ENCODE measurements around the gene SLFN12L.
"Not testable (repeated sequence)": the region's sequence is repeated elsewhere in the genome, so short reads cannot be mapped to it uniquely, and the experiment has no call there.

SLFN12L gene

DNA sequence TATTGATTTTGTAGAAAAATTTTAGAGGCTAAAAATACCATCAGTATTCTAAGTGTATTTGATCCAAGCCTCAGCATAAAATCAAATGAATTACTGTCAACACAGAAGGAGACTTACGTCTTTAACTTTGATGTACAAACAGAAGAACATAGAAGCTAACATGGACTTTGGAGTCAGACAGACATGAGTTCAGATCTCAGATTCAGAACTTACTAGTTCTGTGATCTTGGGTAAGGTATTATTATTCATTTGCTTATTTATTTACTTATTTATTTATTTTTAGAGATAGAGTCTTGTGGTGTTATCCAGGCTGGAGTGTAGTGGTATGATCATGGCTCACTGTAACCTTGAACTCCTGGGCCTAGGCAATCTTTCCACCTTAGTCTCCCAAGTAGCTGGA, 4.0 kb upstream of the SLFN12L start:
- DNase-seq = no peak

DNA sequence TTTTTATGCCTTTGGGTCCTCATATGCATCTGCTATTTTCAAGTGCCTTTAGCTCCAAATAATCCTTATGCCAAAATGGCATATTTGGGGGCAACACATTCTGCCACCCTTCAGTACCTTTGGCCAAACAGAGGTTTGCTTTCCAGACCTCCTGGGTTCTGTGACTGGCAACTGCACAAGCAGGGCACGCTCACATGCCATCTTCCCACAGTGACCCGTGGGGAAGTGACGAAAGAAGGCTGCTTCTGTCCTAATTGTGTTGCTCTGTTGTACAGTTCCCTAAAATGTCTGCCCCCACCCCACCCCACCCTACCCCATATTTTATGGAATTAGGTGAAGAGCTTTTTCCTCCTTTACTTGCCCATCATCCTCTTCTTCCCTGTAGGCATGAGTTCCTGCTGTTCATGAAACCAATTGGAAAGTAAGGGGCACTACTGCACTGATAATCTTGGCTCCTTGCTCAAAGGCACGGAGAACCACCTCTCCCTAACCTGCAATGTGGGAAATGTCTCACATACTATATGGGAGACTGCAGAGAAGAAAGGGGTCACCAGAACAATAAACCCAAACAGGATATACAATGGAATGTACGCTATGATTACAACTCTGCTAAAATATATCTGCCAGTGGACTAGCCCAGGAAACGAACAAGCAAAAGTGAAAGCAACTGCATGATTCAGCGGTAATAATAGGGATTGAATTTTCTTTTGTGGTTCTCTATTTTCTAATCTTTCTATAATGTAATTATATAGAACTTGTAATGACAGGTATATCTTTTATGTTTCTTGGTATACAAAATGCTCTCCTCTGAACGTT, 3.3 kb upstream of the SLFN12L start:
- no peak for DNase-seq

DNA sequence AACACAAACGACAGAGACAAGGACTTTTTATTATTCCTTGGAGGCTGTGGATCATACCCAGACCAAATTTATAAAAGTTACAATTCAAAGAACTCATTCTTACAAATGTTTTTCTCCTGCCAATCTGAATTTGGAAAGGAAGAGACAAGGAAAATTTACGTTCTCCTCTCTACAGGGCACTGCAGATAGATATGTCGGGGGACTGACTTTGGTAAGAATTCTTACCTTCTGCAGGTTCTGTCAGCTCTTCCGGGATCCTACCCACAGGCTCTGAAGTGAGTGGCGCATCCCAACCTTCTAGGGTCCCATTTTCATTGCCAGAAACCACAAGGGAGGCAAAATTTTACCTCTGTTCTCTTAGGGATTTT, 2.2 kb upstream of the SLFN12L start:
- no peak for DNase-seq

DNA sequence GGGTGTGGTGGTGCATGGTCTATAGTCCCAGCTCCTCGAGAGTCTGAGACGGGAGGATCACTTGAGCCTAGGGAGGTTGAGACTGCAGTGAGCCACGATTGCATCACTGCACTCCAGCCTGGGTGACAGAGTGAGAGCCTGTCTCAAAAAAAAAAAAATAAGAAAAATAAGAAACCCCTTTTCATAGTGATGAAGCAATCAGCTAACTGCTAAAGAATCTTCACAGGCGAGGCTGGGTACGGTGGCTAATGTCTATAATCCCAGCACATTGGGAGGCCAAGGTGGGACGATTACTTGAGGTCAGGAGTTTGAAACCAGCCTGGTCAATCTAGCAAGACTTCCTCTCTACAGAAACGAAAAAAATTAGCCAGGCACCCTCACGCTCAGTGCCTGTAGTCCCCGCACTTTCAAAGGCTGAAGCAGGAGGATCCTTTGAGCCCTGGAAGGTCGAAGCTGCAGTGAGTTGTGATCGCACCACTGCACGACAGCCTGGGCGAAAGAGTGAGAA, 760 bp downstream of the SLFN12L start:
- DNase-seq = no peak

DNA sequence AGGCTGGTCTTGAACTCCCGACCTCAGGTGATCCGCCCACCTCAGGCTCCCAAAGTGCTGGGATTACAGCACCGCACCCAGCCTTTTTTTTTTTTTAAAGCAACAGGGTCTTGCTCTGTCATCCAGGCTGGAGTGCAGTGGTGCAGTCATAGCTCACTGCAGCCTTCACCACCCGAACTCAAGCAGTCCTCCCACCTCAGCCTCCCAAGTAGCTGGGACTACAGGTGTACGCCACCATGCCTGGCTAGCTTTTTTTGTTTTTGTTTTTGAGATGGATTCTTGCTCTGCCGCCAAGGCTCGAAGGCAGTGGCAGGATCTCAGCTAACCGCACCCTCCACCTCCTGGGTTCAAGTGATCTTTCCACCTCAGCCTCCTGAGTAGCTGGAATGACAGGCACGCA, 2.1 kb downstream of the SLFN12L start:
- not testable (repeated sequence) for DNase-seq

DNA sequence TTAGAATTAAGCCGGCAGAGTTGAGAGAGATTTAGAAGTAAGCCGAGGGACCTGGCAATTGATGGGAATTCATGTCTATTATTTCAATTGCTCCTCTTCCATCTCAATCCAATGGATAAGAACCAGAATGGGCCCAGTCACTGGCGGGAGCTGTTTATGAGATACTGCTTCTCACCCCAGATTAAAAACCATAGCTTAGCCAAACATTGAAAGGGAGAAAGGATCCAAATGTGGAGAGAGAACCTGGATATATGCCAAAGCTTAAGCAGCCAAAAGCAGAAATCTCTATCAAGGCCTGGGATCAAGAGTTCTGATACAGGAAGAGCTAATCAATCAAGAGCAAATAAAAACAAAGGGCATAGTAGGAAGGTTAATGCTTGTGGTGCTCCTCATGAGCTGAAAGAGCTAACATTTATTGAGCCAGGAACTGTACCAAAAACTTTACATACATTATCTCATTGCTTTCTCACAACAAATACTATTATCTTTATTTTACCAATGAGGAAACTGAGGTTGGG, 2.8 kb downstream of the SLFN12L start:
- DNase-seq = no peak

DNA sequence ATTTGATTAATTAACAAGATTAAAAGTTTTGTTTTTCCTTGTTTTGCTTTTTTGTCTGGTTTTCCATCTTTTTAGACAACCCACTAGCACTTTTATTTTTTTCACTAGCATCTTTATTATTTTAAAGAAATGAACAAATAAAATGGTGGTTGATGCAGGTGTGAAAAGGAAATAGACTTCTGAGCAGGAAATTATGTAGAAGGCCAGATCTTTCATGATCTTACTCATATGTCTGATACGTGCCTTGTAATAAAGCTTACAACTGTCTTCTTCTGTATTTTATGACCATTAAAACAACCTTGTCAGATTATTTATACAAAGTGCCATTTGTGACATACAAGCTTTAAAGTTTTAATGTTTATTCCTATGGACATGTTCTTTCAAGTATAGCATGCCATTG, 6.3 kb downstream of the SLFN12L start:
- DNase-seq = no peak

DNA sequence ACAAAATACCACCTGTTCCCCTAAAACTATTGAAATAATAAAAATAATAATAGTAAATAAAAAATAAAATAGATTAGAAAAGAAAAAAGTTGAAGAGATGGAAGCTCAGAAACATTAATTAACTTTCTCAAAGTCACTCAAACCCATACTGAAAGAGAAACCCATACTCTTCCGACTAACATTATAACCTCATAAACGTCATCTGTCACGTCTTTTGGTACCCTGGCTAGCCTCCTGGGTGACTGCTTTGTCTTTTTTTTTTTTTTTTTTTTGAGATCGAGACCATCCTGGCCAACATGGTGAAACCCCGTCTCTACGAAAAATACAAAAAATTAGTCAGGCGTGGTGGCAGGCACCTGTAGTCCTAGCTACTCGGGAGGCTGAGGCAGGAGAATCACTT, 7.6 kb downstream of the SLFN12L start:
- DNase-seq = no peak

DNA sequence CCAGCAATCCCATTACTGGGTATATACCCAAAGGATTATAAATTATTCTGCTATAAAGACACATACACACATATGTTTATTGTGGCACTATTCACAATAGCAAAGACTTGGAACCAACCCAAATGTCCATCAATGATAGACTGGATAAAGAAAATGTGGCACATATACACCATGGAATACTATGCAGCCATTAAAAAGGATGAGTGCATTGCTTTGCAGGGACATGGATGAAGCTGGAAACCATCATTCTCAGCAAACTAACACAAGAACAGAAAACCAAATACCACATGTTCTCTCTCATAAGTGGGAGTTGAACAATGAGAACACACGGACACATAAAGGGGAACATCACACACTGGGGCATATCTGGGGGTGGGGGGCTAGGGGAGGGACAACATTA, 8.2 kb downstream of the SLFN12L start:
- not testable (repeated sequence) for DNase-seq

DNA sequence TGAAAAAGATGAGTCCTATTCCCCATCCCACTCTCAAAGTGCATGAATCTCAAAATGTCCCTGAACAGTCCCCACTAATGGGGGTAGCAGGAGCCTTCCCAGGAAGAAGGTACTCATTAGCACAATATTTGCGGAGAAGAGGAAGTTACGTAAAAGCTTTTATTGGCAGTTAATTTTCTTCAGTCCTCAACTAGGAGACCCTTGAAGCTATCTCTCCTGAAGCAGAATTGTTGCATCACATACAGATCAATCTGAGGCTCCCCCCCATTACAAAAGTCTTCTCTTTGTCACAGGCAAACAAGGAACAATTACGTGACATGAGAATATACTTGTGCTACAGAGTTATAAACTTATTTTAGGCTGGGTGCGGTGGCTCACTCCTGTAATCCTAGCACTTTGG, 14.2 kb downstream of the SLFN12L start:
- no peak for DNase-seq

DNA sequence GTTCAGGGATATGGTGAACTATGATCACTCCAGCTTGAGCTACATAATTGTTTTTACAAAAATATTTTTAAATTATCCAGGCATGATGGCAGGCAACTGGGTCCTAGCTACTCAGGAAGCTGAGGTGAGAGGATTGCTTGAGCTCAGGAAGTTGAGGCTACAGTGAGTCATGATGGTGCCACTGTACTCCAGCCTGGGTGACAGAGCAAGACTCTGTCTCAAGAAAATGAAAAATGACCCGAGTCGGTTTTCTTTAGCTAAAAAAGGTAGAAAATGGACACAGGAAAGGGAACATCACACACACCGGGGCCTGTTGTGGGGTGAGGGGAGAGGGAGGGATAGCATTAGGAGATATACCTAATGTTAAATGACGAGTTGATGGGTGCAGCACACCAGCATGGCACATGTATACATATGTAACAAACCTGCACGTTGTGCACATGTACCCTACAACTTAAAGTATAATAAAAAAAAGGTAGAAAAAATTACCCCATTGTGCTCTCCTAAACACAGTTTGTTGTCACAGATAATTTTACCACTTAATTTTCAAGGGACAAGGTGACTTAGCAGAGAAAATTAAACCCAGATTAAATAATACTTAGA, 15.7 kb downstream of the SLFN12L start:
- DNase-seq = not testable (repeated sequence)

DNA sequence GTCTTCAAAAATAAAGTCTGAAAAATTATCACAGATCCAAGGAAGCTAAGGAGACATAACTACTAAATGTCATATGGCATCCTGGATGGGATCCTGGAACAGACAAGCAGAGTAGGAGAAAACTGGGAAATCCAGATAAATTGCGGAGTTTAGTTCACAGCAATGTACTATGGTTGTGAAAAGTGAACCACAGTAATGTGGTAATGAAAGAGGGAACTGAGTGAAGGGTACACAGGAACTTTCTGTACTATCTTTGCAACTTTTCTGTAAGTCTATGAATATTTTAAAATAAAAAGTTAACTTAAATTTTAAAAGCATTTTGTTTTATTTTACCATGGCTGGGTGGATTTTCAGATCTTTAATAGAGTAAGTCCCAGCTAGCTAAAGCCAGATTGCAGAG, 16.3 kb downstream of the SLFN12L start:
- DNase-seq = no peak

DNA sequence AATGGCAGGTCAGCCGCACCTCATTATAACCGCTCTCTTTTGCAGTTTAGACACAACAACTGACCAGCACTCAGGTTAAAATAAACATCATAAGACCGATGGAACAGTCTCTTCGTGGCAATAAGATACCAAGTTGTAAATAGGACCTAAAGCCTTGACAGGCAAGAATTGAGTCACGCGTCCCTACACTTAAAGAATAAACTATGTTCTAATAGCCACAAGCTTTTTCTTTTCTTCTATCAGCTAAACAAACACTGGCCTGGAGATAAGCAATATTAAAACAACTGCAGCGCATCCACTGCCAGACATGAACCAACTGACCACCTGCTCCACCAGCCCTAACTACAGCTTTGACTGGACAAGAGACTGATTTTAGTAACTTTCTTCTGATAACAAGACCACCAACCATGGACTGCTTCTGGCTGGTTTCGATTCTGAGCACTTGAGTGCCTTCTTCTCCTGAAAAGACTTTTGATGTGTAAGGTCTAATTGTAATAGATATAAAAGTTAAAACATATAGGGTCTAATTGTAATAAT, 17.5 kb downstream of the SLFN12L start:
- no peak for DNase-seq

DNA sequence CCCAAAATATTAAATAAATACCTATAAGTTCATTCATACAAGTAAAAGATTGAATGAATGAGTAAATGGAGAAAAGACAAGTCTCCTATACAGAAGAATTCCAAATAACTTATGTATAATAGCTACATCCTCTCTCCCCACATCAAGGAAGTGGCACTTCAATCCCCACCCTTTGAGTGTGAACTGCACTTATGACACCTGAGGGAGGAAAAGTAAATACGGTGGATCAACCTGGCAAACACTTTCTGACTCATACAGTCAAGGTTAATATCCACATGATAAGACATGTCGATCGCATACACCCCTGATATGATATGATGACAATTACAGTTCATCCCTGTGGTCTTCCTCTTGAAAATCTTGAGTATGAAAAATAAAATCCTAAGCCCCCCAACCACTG, 18.0 kb downstream of the SLFN12L start:
- DNase-seq = no peak

DNA sequence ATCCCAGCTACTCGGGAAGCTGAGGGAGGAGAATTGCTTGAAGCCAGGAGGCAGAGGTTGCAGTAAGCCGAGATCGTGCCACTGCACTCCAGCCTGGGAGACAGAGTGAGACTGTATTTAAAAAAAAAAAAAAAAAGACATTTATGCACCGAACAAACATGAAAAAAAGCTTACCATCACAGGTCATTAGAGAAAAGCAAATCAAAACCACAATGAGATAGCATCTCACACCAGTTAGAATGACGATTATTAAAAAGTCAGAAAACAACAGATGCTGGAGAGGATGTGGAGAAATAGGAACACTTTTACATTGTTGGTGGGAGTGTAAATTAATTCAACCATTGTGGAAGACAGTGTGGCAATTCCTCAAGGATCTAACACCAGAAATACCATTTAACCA, 19.0 kb downstream of the SLFN12L start:
- not testable (repeated sequence) for DNase-seq

DNA sequence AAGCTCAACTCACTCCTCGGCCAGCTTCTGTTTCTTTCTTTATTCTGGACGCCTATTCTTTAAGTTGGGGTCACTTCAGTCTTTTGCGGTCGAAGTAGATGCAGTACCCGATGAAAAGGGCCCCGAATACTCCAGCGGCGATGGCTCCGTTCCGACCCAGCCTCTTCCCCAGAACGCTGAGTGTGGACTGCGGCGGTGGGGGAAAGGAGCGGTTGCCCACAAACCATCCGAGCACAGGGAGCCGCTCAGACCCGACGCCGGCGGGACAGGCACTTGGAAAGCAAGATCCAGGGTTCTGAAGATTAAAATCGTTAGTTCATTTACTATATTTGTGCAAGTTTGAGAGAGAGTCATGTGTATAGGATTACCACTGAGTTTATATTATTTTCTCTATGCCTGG, 22.5 kb downstream of the SLFN12L start:
- no peak for DNase-seq

DNA sequence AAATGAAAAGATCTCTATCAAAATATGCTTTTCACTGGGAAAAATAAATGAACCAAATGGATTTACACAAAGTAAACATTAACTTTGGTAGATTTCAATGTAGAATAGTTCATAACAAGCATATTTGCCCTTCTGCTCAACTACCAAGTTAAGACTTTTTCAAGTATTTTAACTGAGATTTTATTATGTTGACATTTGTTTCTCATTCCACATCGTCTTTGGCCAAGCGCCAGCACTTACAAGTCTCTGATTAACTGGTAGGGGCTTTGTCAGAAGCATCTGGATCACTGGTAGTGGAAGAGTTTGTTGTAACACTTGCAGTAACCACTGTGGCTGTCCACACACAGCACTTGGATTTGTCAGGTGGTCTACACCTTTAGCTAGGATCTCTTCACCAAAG, 22.9 kb downstream of the SLFN12L start:
- no peak for DNase-seq

DNA sequence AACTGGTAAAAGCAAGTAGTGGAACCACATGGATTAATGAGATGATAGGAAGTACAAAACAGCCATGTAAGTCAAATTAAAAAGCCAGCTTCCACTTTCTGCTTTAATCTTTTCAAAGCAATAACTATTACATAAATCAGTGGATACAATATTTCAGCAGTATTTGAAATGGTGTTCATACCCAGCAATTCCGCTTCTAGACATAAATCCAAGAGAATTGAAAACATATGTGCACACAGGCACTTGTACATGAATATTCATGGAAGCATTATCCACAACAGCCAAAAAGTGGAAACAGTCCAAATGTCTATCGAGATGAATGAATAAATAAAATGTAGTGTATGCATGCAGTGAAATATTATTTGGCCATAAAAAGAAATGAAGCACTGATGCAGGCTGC, 27.4 kb downstream of the SLFN12L start:
- DNase-seq = no peak

DNA sequence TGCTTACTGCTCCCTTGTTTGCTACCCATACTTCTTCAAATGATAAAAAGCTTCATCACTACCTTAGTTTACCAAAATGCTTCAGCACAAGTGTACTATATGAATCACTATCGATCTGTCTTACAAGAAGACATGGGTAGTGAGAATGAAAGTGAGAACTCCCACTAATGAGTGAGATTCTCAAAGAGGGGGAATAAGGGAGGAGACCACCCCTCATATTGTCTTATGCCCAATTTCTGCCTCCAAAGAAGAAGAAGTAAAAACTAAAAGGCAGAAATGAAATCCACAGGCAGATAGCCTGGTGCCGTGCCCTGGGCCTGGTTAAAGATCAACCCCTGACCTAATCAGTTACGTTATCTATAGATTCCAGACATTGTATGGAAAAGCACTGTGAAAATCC, 29.8 kb downstream of the SLFN12L start:
- not testable (repeated sequence) for DNase-seq

DNA sequence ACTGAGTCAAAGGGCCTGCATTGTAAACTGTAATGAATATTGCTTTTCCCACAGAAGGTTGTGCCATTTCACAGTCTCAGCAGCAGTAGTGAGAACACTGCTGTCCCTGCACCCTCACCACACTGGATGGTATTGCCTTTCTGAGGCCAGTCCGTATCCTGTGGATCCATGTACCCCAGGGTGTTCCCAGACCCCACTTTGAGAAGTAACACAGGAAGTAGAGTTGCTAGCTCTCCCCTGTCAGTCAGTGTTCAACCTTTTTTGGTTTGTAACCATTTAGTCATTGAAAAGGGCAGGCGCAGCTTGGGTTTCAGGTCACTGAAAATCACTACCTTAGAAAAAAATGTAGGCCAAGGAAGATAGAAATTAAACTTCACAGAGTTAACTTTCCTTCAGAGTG, 37.9 kb downstream of the SLFN12L start:
- DNase-seq = no peak

DNA sequence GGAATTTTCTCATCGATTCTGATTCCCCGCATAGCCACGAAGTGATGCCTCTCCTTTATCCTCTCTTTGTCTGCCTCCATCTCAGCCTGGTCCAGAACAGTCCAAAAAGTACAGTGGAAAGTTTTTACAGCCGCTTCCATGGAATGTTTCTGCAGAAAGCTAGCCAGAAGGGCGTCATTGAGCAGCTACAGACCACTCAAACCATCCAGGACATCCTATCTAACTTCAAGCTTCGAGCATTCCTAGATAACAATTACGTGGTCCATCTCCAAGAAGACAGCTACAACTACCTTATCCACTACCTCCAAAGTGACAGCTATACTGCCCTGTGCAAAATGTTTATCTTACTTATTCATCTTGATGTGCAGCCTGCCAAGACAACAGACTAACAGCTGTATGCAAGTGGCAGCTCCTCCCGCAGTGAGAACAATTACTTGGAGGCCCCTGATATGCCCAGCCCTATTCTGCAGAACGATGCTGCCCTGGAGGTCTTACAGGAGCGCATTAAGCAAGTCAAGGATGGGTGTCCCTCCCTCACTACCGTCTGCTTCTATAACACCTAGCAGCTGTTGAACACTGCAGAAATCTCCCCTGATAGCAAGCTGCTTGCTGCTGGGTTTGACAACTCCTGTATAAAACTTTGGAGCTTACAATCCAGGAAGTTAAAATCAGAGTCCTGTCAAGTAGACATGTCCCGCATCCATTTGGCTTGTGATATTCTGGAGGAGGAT, 38.9 kb downstream of the SLFN12L start:
- DNase-seq = no peak

DNA sequence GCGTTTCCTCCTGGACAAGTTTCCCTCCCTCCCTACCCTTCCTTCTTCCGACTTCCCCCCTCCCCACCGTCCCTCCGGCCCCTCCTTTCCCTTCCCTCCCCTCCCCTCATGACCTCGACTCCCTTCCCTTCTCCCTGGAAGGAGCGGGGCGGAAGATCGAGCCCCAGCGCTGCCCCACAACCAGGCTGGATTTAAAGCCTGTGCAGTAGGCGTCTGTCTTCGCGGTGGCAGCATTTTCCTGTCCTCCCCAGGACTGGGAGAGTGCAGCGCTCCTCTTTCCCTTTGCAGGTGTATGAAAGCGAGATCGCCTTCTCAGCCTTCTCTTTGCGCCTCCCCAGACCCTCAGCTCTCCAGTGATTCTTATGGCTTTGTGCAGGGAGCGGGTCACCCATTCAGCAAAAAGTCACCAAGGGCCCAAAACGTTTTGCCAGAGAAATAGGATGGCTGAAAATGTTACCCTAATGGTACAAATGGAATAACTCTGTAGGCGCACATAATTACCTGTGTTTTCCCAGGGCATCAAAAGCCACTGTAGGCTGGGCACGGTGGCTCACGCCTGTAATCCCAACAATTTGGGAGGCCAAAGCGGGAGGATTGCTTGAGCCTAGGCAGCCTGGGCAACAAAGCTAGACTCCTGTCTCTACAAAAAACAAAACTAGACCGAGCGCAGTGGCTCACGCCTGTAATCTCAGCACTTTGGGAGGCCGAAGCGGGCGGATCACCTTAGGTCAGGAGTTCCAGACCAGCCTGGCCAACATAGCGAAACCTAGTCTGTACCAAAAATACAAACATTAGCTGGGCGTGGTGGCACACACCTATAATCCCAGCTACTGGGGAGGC, 40.8 kb downstream of the SLFN12L start:
- DNase-seq = no peak

Data from right forelimb (tissue), 1 donor.